ENCODE data around the gene NLN.
"Not testable (repeated sequence)": the region's sequence is repeated elsewhere in the genome, so short reads cannot be mapped to it uniquely, and the experiment has no call there.

The NLN gene

DNA sequence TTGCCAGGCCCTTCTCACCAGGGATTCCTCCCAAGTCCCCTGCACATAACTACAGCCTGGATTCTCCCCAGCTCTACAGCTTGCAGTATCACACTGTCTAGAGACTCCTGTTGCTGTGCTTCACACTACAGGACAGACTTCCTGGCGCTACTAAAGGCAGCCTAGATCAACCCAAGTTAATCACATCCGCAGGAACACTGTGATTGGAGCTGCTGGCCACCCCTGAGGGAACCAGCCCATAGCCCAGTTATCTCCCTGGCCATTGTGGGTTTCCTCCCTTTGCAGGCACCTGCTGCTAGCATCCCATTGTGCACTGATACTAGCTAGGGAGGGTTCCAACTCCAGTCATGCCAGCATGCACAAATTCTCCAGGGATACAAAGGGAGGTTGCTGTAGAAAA lies 53.5 kb downstream of the NLN start:
- DNase-seq: no peak

DNA sequence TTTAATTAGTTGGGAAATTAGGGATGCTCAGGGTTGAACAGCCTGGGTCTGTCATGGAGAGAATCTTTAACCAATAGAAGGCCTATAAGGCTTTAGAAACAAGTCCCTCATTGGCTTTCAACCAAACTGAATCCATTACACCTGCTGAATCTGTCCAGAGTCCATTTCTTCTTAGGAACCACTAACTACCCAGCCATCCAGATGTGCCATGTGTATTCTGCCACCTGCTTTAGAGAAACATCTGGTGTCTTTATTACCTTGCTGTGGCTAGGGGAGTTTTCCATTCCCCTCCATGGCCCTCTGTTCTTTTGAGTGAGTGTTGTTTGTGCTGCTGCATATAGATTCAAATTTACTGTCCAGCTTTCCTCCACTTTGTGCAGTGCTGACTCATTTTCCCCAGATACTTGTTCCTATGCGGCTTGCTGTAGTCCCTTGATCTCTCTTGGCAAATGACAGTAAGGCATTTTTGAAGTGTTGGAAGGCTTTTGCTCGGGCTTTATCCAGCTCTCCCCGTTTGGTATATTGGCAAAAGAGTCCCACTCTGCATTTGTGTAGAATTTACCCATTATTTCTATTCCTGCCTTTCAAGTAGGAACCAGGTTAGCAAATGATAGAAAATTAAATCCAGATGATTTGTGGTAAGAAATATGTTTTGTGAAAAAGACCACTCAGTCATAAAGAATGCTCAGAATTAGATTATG lies 54.6 kb downstream of the NLN start:
- no peak for DNase-seq

DNA sequence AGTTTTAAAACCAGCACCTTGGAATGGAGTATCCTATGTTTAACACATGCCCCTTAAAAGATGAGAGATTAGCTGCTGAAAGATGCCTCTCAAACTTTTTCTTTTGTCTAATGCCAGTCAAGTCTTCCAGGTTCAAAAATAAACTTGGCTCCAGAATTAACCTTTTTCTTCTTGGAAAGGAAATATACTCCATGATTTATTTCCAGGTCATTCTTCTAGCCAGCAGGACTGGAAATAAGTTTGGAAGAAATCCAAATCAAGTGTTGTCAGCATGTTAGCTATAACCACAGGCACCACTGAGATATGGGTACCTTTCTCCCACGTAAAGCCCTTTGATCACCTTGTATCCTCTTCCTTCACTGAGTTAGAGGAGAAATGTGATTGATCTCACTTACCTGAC lies 56.1 kb downstream of the NLN start:
- DNase-seq: no peak

DNA sequence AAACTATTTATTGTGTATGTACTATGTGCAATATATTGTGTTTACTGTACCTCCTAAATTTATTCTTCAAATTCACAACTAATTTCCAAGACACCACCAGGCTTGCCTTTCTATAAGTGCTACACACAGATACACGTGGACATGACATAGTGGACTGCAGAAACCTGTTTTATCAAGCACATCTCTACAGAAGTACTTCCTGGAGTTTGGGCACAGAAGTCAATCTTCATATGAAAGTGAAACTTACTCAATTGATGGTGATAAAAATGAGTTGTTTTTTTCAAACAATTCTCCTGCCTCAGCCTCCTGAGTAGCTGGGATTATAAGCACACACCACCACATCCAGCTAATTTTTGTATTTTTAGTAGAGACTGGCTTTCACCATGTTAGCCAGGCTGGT lies 57.6 kb downstream of the NLN start:
- no peak for DNase-seq

DNA sequence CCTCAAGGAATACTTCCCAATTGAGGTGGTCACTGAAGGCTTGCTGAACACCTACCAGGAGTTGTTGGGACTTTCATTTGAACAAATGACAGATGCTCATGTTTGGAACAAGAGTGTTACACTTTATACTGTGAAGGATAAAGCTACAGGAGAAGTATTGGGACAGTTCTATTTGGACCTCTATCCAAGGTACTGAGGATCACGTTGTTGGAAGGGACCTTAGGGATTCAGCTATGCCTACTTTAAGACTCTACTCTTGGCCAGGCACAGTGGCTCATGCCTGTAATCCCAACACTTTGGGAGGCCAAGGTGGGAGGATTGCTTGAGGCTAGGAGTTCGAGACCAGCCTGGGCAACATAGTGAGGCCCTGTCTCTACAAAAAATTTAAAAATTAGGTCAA lies 66.3 kb downstream of the NLN start:
- not testable (repeated sequence) for DNase-seq

DNA sequence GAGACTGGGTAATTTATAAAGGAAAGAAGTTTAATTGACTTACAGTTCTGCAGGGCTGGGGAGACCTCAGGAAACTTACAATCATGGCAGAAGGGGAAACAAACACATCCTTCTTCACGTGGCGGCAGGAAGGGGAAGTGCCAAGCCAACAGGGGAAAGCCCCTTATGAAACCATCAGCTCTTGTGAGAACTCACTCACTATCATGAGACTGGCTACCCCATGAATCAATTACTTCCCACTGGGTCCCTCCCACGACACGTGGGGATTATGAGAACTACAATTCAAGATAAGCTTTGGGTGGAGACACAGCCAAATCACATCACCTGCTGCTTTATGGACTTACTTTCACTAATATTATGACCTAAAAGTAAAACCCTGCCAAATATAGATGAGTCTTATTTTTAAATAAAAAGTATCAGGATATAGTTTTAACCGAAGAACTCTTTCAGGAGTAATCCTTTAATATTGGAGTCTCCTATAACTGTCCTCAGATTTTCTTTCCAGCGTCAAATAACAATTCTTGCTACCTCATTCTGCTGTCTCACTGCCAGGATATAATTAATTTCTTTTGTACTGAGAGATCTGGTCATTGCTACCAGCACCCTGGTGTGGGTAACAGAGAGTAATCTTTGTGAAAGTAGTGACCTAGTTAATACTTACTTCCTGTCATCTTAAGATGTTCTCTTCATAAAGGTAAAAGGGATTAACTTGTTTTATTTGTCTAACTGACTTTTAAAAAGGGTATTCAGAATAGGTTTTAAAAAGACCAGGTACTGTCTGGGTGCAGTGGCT lies 68.6 kb downstream of the NLN start:
- DNase-seq: peak; percentile 12

DNA sequence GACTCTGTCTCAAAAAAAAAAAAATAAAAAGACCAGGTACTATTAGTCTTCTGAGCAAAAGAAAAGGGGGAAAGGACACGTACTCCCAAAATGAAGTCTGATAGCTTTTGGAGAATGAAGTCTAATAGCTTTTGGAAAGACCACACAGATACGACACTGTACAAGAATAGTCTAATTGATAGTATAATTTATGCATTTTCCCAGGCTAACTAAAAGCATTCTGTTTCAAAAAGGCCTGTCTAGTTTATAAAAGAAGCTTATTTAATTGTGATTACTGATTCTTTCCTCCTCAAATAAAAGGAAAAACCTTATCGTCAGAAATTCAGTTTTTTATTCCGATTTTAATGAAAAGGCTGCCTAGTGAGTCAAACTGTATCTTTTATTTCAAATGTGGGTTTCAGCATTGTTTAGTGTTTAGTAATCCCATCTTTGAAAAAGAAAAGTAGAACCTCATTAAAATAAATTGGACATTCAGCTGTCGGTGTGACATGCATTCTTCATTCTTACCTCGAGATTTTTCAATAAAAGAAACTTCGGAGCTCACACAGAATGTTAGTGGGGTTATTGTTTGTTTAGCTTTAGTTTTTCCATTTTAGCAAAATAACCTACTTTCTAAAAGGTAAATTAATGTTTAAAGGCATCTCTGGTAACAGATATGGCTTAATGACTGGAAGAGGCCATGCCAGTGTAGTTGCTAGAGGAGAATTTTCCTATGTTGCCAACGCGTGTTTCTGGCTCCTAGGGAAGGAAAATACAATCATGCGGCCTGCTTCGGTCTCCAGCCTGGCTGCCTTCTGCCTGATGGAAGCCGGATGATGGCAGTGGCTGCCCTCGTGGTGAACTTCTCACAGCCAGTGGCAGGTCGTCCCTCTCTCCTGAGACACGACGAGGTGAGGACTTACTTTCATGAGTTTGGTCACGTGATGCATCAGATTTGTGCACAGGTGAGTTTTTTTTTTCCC lies 70.0 kb downstream of the NLN start:
- DNase-seq: no peak

DNA sequence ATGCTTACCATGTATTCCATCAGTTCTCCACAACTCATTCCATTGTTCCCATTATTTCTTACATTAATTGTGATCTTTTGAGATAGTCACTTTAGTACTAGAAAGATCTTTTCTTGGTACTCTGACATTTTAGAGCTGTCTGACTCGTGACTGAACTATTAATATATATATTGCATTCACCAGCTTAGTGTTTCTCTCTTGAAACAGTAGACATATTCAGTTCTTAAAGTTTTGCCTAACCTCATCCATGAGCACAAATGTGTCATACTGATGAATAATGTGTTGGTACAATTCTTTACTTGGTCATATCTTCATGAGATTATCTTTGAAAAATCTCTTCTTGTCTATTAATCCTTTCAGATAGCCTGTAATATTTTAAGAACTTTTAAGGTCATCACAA lies 74.3 kb downstream of the NLN start:
- DNase-seq: no peak

DNA sequence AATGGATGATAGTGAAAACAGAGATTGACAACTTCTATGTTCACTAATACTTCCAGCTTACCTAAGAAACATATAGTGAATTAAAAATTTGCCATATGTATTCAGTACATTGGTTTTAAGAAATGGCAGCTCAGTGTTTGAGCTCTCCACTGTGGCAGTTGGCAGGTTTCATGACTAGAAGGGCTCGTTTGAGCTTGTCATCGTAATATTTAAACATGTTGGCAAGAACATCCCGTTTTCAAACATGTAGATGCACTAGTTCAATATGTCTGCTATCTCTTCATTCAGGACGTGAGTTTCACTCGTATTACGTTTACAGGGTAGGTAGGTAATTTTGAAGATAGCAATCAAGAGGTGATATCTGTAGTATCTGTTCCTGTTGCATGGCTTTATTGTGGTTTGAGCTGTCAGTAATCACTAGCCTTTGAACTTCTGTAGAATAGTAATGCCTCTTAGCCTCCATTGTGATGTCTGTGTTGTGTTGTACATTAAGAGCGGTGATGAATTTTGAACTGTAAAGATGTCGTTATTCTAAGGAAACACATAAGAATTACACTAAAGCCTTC lies 74.8 kb downstream of the NLN start:
- no peak for DNase-seq

DNA sequence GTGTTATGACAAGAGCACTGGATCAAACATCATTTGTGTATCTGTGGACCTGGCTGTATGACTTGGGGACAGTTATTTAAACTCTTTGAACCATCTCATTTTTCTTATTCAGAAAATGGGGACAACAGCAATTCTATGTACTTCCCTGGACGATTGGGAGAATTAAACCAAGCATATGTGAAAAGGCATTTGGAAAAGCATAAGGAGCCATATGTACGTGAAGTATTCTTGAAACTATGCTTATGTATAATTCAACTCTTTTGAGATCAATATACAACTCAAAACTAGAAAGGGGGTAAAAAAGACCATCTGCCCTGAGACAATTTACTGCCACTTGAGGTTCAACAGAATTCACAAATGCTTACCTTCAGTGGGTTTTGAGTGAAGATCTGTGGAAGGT lies 75.5 kb downstream of the NLN start:
- DNase-seq: no peak

DNA sequence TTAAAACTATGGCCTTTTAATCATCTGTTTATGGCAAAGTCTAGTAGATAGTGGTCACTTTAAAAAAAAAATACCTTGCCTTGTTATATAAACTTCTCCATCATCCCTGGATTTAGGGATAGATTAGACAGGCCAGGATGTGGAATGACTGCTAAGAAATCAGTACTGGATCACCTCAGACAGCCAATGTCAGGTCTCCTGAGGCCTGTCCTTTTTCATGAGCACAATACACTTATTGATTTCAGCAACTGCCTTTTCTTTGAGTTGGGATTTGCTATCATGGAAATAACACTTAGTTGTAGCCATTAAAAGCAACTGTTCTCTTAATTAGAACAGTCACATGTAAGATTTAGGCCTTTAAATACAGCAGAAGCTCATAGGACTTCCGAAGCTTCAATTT lies 77.9 kb downstream of the NLN start:
- no peak for DNase-seq

DNA sequence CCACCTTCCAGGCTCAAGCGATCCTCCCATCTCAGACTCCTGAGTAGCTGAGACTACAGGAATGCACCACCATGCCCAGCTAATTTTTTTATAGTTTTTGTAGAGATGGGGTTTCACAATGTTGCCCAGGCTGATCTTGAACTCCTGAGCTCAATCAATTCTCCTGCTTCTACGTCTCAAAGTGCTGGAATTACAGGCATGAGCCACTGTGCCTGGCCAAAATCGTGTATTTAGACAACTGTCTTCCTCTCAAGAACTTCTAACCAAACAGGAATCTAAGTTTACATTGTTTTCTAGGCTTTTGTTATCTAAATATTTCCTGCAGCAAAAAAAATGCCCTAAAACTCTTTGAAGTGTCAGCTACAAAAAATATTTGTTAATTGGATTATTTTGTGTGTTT lies 78.8 kb downstream of the NLN start:
- no peak for DNase-seq

DNA sequence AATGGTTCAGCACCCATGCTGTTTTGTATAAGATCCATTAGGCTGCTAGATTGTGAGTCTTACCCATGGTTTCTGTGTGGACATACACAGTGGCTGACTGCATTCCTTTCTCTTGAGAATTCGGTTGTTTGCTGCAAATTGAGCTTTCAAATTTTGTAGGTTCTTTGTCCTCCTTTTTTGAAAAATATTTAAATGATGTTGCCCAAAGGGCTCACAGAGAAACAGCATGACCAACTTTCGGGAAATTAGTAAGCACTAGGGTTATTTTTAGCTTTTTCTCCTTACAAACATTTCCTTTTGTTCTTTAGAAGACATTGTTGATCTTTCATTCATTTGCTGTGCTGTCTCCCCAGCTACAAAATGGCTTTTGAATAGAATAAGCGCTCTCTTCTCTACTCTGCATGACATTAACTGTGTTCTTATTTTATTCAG lies 79.4 kb downstream of the NLN start:
- no peak for DNase-seq

DNA sequence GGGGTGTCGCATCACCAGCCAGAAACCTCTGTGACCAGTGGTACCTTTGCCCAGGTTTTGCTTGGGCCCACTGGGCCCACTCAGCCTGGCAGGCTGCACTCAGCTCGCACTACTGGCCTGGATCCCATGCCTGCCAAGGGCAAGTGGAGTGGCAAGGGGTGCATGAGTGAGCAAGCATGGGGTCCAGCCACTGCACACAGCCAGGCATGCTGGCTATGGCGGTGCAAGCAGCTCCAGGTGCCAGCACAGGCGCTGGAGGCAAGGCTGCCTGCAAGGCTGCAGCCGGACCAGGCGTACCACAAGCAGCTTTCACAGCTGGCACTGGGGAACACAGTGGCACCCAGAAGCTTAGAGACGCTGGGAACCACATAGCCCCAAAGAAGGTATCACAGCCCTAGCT lies 80.1 kb downstream of the NLN start:
- no peak for DNase-seq

DNA sequence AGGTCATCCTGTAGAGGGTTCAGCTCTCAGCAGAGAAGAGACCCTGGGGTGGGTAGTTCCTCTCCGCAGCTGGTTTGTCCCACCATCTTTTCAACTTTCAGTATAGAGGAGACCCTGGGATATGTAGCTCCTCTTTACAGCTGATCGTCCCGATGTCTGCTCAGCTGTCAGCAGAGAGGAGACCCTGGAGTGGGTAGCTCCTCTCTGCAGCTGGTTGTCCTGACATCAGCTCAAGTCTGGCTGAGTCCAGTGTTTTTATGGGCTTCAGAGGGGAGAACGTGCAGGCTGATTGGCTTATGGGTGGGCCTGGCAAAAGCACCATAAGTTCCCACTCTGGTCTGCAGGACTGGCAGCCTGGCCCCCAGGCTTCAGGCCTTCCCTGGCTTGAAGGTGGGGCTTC lies 80.8 kb downstream of the NLN start:
- no peak for DNase-seq

DNA sequence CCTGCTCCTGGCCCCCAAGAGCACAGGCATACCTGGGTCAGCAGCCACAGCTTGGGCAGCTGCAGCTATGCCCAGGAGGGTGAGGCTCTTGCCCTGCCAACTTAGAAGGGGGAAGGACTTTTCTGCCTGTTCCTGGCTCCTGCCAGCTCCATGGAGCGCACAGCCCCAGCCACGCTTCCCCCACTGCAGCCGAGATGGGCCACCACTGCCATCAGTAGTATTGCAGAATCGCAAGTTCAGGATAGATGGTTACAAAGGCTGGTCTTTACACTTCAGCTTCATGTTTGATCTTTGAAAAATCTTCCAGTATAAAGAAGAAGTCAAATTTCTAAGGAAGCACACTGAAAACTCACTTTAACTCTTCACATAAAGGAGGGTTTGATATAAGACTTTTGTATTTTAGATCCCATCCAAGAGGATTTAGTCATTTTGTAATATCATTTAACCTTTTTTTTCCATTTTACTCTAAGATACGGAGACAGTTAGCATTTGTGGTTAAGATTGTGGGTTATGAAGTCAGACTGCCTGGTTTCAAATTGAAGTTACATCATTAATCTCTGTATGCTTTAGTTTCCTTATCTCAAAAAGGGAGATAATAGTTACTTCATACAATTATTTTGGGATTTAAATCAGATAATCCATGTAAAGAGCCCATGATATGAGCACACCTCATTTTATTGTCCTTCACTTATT lies 81.8 kb downstream of the NLN start:
- DNase-seq: peak; percentile 54

DNA sequence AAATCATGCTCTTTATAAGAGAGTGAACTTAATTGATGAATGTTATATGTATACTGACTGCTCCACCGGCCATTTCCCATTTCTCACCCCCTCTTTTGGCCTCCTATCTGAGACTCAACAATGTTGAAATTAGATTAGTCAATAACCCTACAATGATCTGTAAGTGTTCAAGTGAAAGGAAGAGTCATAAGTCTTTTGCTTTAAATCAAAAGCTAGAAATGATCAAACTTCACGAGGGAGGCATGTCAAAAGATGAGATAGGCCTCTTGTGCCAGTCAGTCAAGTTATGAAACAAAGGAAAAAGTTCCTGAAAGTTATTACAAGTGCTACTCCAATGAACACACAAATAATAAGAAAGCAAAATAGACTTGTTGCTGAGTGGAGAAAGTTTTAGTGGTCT lies 83.1 kb downstream of the NLN start:
- no peak for DNase-seq

DNA sequence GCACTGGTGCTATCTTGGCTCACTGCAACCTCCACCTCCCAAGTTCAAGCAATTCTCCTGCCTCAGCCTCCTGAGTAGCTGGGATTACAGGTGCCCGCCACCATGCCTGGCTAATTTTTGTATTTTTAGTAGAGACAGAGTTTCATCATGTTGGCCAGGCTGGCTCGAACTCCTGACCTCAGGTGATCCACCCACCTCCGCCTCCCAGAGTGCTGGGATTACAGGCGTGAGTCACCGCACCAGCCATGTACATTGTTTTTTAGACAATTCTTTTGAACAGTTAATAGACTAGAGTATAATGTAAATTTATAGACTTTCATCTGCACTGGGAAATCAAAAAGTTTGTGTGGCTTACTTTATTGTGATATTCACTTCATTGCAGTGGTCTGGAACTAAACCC lies 85.5 kb downstream of the NLN start:
- DNase-seq: not testable (repeated sequence)

DNA sequence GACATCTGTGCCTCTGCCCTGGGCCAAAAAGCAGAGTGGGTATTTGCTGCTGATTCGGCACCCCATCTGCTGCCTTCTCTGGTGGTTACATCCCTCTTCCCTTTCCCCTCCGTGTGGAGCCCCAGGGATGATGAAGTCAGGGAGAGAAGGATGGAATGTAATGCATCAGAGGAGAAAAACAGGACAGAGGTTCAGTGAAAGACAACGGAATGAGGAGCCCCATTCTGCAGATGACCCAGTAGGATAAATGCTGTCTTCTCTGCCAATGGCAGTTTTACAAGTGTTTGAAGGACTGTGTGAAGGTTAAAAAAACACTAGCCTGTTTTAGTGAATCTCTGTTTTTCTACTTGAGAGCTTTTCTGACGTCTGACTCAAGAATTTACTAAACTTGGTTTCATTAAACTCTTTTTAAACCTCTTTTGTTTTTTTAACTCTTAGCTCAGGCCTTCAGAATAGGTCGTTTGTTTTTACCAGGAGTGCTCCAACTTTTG lies 86.3 kb downstream of the NLN start:
- no peak for DNase-seq

DNA sequence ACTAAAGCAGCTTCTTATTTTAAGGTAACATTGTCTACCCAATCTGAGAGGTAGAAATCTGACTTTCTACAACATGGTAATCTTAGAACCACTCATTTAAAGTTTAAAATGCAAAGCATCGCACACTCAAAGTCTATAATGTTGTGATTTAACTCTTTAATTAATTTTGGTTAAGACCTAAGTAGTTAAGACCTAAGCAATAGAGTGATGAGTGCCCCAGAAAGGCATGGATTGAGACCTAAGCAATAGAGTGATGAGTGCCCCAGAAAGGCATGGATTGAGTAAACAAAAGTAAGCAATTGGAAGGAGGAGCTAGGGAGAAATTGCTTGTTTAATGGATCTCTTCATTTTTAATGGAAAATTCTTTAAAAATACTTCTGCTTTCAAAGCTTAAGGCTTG lies 86.8 kb downstream of the NLN start:
- no peak for DNase-seq

DNA sequence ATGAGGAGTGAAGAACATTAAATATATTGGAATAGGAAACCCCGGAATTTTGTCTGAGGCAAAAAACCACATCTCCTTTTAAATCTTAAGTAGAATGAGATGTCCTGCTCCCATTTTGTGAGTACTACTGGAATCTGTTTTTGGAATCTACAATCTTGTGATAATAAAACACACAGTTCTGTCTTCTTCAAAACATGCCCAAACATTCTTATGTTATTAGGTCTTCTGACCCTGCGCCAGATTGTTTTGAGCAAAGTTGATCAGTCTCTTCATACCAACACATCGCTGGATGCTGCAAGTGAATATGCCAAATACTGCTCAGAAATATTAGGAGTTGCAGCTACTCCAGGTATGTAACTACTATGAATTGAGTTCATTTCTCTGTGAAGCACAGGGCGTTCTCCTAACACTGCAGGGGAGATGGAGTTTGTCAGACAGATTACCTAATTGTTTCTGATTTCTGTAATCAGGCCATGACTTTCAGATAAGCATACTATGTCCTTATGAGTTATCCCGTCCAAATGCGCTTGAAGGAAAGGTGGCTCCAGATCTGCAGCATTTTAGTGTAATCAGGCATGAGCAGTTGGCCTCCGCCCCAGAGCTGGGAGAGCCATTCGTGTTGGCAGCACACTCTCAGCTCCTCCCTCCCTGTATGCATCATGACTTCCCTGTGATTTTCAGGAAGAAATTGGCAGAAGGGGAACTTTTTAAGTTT lies 88.0 kb downstream of the NLN start:
- no peak for DNase-seq

DNA sequence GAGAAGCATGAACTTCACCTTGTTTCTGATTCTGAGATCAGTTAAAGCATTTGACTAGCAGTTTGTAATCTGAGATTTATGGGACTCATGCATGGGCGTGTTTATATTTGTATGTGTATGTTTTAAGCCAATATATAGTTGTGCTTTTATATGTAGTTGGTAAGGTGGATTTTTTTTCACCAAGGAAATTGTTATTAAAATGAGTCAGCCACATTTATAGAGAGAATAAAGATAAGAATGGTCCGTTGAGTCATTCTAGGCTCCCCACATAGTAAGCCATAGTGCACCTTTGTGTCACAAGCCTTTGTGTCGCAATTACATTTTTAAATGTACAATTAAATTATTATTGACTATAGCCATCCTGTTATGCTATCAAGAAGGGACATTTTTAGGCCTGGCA lies 89.0 kb downstream of the NLN start:
- no peak for DNase-seq
